ENCODE results near the gene SAP30. TPM values are rescaled to one million over a fixed set of nuclear protein-coding genes. Genes with fewer than 3 reads are reported as not detected.

SAP30 gene
- total and polyA plus RNA-seq, 9 of the 15 experiments (the other 6 are each of a cell fraction or from before 2014, with no cell fraction given) = 5.9 to 51.1 (median 32.6) TPM

- FAIRE-seq (no peak), ATAC-seq (no peak), DNase-seq (ENCODE audit: extremely low read depth in 1 of 4, low spot score in 3 of 4) (no peak)
- H3K27me3 ChIP-seq (ENCODE audit: control insufficient read depth in 2 of 2, insufficient read depth in 2 of 2, low read length in 2 of 2) = no peaks in the 10 kb centered on the region
- no peak overlapping the region for H3K4me3 ChIP-seq
- intact Hi-C loops (cut with micrococcal nuclease) = loop anchor here (5.0 kb wide), 1 partner anchor 92 kb away; no protein-coding TSS in a partner anchor
- TF ChIP-seq MAFF (IDR thresholded peaks at IDR 0.05; ENCODE audit: low read length) (peak; percentile 66; the same call in 1 of the 2 replicates), FOXK1 (CRISPR knock-in tag; IDR thresholded peaks at IDR 0.05; ENCODE audit: borderline replicate concordance) (no peak), MAFK (IDR thresholded peaks at IDR 0.05; ENCODE audit: low read length) (peak; percentile 43; the same call in 1 of the 2 replicates), MAFG (tag; conservative IDR thresholded peaks at IDR 0.05) (peak; percentile 62), ZNF316 (IDR thresholded peaks at IDR 0.05) (peak; percentile 93), CHCHD3 (CRISPR knock-in tag; IDR thresholded peaks at IDR 0.05) (no peak), C11orf30 (IDR thresholded peaks at IDR 0.05; ENCODE audit: low read depth) (peak; percentile 75; the same call in 1 of the 2 replicates), USF1 (CRISPR knock-in tag; IDR thresholded peaks at IDR 0.05) (no peak), ZNF644 (tag; IDR thresholded peaks at IDR 0.05; ENCODE audit: low read depth) (no peak), ELK3 (CRISPR knock-in tag; IDR thresholded peaks at IDR 0.05) (no peak)
- WGBS (ENCODE audit: insufficient coverage, low coverage, missing lambda C conversion rate) = 82% methylated on average over 2 of the region's 2 CpGs
- no peak overlapping the region for H3K27ac ChIP-seq (ENCODE audit: extremely low read depth, low read depth, low read length)
- H3K4me2 ChIP-seq (ENCODE audit: insufficient read depth, low read length) = no peak overlapping the region
- no TSS peak for BruUV-seq (replicated peaks)
- H3K9me1 ChIP-seq (ENCODE audit: control insufficient read depth, insufficient read depth, low read length) = no peaks in the 10 kb centered on the region
- in situ Hi-C loops (cut with MboI) = no loop called here
- no peaks in the 10 kb centered on the region for H3K9me3 ChIP-seq (replicated peaks; ENCODE audit: control insufficient read depth, insufficient read depth, low read depth, low read length)
- H3K4me1 ChIP-seq (replicated peaks in 1 of 2; ENCODE audit: control insufficient read depth in 2 of 2, insufficient read depth in 2 of 2, low read length in 2 of 2) = peaks cover 0 to 3% of the 10 kb centered on the region in 2 experiments; a peak in 1 of 5 replicates
- no peak overlapping the region for H2AFZ ChIP-seq (ENCODE audit: low read depth, low read length)
- no peak overlapping the region for H3K9ac ChIP-seq (ENCODE audit: insufficient read depth in 1 of 2, low read depth in 2 of 2, low read length in 2 of 2)
- H4K20me1 ChIP-seq (replicated peaks; ENCODE audit: control insufficient read depth, insufficient read depth, low read length) = no peaks in the 10 kb centered on the region; the same call in 1 of the 2 replicates
- peaks cover 29% of the 10 kb centered on the region for H3K36me3 ChIP-seq (ENCODE audit: control insufficient read depth, insufficient read depth, low read length)
- ChIA-PET CTCF (ENCODE audit: low intra/inter-chr PET ratio) (no interaction called here), POLR2A (interaction anchor here (0.7 to 1.4 kb wide), 2 partner anchors 33 to 40 kb away, joined by 3 read pairs; partner anchors contain the start of gene HMGB2)
- peaks cover 53% of the 10 kb centered on the region for H3K79me2 ChIP-seq (ENCODE audit: control insufficient read depth, insufficient read depth, low read length)
Observed at GRCh38 chr4:173374588-173374987, 3.8 kb downstream of the SAP30 start.
